AG10803 (cell line): ENCODE results near the gene LRP4.
"Not testable (repeated sequence)": the region's sequence is repeated elsewhere in the genome, so short reads cannot be mapped to it uniquely, and the experiment has no call there.

Experiments used
- DNase-seq: peaks from one replicate; pipeline ENCODE4 v3.0.0; 2010; ENCODE audit warnings: low read depth
- H3K4me3 ChIP-seq: 2 replicates; pipeline ENCODE4 v1.5.1; 2011; ENCODE audit warnings: mild to moderate bottlenecking, low read length, control low read depth
- TF ChIP-seq, protein P1 (sequence below): conservative IDR thresholded peaks from 2 replicates; pipeline ENCODE4 v1.5.1; 2011; ENCODE audit warnings: mild to moderate bottlenecking, low read length, control low read depth, inconsistent platforms

The LRP4 gene, protein sequence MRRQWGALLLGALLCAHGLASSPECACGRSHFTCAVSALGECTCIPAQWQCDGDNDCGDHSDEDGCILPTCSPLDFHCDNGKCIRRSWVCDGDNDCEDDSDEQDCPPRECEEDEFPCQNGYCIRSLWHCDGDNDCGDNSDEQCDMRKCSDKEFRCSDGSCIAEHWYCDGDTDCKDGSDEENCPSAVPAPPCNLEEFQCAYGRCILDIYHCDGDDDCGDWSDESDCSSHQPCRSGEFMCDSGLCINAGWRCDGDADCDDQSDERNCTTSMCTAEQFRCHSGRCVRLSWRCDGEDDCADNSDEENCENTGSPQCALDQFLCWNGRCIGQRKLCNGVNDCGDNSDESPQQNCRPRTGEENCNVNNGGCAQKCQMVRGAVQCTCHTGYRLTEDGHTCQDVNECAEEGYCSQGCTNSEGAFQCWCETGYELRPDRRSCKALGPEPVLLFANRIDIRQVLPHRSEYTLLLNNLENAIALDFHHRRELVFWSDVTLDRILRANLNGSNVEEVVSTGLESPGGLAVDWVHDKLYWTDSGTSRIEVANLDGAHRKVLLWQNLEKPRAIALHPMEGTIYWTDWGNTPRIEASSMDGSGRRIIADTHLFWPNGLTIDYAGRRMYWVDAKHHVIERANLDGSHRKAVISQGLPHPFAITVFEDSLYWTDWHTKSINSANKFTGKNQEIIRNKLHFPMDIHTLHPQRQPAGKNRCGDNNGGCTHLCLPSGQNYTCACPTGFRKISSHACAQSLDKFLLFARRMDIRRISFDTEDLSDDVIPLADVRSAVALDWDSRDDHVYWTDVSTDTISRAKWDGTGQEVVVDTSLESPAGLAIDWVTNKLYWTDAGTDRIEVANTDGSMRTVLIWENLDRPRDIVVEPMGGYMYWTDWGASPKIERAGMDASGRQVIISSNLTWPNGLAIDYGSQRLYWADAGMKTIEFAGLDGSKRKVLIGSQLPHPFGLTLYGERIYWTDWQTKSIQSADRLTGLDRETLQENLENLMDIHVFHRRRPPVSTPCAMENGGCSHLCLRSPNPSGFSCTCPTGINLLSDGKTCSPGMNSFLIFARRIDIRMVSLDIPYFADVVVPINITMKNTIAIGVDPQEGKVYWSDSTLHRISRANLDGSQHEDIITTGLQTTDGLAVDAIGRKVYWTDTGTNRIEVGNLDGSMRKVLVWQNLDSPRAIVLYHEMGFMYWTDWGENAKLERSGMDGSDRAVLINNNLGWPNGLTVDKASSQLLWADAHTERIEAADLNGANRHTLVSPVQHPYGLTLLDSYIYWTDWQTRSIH (N-terminal part only)

DNA sequence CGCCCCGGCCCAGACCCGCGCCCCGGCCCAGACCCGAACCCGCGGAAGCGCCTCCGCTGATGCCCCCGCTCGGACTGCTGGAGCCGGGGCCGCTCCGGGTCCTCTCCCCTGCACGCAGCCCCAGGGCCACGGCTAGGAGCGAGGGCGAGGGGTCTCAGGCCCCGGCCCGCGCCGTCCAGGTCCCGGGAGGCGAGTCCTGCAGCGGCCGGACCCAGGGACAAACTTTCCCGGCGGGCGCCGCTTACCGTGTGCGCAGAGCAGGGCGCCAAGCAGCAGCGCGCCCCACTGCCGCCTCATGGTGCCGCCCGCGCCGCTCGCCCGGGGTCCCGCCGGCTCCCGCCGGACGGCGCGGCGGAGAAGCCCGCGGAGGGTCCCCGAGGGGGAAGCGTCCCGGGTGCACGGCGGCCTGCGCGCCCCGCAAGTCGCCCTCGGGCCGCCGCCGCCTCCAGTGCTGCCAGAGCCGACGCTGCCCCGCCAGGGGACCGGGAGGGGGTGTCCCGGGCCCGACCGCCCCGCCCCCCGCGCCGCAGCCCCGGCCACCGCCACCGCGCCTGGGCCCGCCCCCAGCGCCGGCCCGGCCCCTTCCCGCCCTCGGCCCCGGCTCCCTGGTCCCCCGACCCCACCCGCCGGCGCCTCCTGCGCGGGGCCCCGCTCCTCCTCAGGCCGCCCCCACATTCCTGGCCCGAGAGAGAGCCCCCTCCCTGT is at the start of gene LRP4:
LRP4 (minus strand) TSS at position 468 of the 705 bp plus-strand sequence; CDS start at position 297, 171 bp downstream.
- H3K4me3 ChIP-seq, result peak within 1 kb of the TSS; percentile 65
- no peak for DNase-seq
- TF ChIP-seq, protein P1, sequence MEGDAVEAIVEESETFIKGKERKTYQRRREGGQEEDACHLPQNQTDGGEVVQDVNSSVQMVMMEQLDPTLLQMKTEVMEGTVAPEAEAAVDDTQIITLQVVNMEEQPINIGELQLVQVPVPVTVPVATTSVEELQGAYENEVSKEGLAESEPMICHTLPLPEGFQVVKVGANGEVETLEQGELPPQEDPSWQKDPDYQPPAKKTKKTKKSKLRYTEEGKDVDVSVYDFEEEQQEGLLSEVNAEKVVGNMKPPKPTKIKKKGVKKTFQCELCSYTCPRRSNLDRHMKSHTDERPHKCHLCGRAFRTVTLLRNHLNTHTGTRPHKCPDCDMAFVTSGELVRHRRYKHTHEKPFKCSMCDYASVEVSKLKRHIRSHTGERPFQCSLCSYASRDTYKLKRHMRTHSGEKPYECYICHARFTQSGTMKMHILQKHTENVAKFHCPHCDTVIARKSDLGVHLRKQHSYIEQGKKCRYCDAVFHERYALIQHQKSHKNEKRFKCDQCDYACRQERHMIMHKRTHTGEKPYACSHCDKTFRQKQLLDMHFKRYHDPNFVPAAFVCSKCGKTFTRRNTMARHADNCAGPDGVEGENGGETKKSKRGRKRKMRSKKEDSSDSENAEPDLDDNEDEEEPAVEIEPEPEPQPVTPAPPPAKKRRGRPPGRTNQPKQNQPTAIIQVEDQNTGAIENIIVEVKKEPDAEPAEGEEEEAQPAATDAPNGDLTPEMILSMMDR, result no peak

DNA sequence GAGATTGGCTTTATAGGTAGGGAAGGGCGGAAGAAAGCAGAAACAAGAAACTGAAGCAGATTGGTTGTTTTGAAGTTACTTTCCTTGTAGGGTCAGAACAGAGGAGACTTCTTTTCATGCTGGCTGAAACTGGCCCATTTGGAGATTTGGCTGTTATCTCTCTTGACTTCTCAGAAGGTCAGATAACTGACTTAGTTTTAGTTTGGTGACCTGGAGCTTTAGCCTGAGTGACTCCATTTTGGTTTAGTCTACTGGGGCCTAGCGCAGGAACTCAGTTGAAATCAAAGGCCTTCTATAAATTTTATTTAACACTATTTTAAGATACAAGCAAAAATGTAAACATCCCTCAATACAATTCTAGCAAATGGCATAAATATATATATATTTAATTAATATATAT is 49.6 kb upstream of the LRP4 start:
- no peak overlapping the region for H3K4me3 ChIP-seq
- TF ChIP-seq, protein P1, result no peak
- no peak for DNase-seq

DNA sequence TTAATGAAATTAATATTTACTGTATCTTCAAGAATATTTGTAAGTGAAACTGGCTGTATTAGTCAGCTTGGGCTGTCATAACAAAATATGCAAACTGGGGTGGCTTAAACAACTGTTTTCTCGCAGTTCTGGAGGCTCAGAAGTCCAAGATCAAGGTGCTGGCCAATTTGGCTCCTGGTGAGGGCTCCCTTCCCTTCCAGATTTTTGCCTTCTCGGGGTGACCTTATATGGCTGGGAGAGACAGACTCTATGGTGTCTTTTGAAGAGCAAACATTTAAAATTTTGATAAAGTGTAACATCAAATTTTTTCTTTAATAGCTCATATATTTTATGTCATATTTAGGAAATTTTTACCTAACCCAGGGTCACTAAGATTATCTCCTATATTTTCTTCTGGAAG is 48.4 kb upstream of the LRP4 start:
- TF ChIP-seq, protein P1, result no peak
- H3K4me3 ChIP-seq, result no peak overlapping the region
- no peak for DNase-seq

DNA sequence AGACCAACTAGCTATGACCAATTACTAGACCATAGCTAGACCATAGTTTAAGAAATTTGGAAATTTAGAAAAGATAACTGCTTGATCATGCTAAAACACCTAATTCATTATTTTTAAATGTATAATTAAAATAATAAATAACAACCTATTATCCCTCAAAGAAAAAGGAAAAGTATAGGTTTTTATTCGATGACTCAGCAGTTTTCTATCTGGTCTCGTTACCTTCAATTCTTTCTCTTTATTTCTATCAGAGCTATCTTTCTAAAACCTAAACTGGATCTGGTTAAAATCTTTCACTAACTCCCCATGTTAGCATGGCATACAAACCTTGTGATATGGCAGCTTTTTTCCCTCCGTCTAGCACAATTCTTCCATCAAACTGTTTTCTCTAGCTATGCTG is 45.5 kb upstream of the LRP4 start:
- H3K4me3 ChIP-seq, result no peak overlapping the region
- TF ChIP-seq, protein P1, result no peak
- DNase-seq, result no peak

DNA sequence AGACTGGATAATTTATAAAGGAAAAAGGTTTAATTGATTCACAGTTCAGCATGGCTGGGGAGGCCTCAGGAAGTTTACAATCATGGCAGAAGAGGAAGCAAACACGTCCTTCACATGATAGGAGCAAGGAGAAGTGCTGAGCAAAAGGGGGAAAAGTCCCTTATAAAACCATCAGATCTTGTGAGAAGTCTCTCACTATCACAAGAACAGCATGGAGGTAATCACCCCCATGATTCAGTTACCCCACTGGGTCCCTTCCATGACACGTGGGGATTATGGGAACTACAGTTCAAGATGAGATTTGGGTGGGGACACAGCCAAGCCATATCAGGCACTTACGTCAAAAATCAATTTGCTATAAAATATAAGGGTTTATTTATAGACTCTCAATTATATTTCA is 43.5 kb upstream of the LRP4 start:
- not testable (repeated sequence) for DNase-seq, H3K4me3 ChIP-seq

DNA sequence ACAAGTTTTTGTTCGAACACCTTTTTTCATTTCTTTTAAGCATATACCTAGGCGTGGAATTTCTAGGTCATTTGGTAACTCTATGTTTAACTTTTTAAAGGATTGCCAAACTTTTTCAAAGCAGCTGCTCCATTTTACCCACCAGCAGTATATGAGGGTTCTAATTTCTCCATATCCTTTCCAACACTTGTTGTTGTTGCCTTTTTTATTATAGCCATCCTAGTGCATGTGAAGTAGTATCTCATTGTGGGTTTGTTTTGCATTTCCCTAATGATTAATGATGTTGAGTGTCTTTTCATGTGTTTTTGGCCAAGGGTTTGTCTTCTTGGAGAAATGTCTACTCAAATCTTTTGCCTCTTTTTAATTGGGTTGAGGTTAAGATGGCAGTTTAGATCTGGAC is 42.7 kb upstream of the LRP4 start:
- TF ChIP-seq, protein P1, result no peak
- DNase-seq, result no peak
- no peak overlapping the region for H3K4me3 ChIP-seq

DNA sequence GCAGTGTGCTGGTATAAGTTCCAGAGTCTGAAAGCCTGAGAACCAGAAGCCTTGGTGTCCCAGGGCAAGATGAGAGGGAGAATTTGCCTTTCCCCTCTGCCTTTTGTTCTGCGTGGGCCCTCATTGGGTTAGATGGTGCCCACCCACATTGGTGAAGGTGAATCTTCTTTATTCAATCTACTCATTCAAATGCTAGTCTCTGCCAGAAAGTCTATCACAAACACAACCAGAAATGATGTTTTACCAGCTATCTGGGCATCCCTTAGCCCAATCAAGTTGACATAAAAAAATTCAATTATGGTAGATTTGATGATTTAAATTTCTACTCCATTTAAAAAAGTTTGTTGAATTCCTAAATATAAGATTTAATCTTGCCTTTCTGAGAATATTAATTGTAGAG is 40.4 kb upstream of the LRP4 start:
- no peak for DNase-seq
- no peak overlapping the region for H3K4me3 ChIP-seq
- TF ChIP-seq, protein P1, result no peak
